PC-9 (cell line): Measurements from ENCODE around the gene OR52E5. TPM values are rescaled to one million over a fixed set of nuclear protein-coding genes. Genes with fewer than 3 reads are reported as not detected.

ENCODE experiments used
- BruUV-seq: library from RNA; stranded (reverse); fragments of 400-500 nt; replicated peaks from 2 replicates; lab custom pipeline; 2021; lab: Mats Ljungman, UMichigan
- CTCF ChIA-PET: fragments of 300-600 bp; sonication (Branson Sonifier 250); formaldehyde crosslinking; loops from one replicate; lab custom pipeline; 2022; ENCODE audit warnings: antibody characterized with exemption; lab: Charles Lee
- POLR2A ChIA-PET: fragments of 300-600 bp; sonication (Branson Sonifier 250); formaldehyde crosslinking; loops from one replicate; lab custom pipeline; 2022; ENCODE audit warnings: antibody characterized with exemption; ENCODE audit not compliant: unreplicated experiment; lab: Charles Lee
- DNase-seq, 2 experiments: peaks; one replicate each; pipeline versions ENCODE4 v3.0.0 to v3.0.0-alpha.2; 2015 to 2022; ENCODE audit warnings: mixed read lengths in 1 of 2
- H2AFZ ChIP-seq: fragments of 200-600 bp; sonication (generic); 2 replicates; pipeline ENCODE4 v1.8.1; 2017; ENCODE audit warnings: antibody characterized with exemption
- H3F3A ChIP-seq: fragments of 200-600 bp; sonication (generic); 2 replicates; pipeline ENCODE4 v1.8.1; 2017; ENCODE audit warnings: antibody characterized with exemption, mild to moderate bottlenecking, low read depth; ENCODE audit not compliant: insufficient read depth
- H3K27ac ChIP-seq: fragments of 200-600 bp; sonication (generic); 2 replicates; pipeline ENCODE4 v1.6.1; 2016; ENCODE audit warnings: mixed run types
- H3K27me3 ChIP-seq: fragments of 200-600 bp; sonication (generic); 2 replicates; pipeline ENCODE4 v1.6.1; 2016; ENCODE audit warnings: low read depth, mixed run types; ENCODE audit not compliant: insufficient read depth
- H3K36me3 ChIP-seq: fragments of 200-600 bp; sonication (generic); 2 replicates; pipeline ENCODE4 v1.6.1; 2016; ENCODE audit warnings: low read depth, mixed run types
- H3K4me1 ChIP-seq: fragments of 200-600 bp; sonication (generic); replicated peaks from 2 replicates; pipeline ENCODE4 v1.6.1; 2016; ENCODE audit warnings: mixed run types; ENCODE audit not compliant: insufficient read depth
- H3K4me2 ChIP-seq: fragments of 200-600 bp; sonication (generic); 2 replicates; pipeline ENCODE4 v1.6.1; 2017; ENCODE audit warnings: mixed run types
- H3K4me3 ChIP-seq: fragments of 200-600 bp; sonication (generic); 2 replicates; pipeline ENCODE4 v1.6.1; 2016; ENCODE audit warnings: mixed run types
- H3K79me2 ChIP-seq: fragments of 200-600 bp; sonication (generic); 2 replicates; pipeline ENCODE4 v1.6.1; 2017; ENCODE audit warnings: low read depth, mixed run types
- H3K9me2 ChIP-seq: fragments of 200-600 bp; sonication (generic); 2 replicates; pipeline ENCODE4 v1.8.1; 2017; ENCODE audit warnings: mild to moderate bottlenecking; ENCODE audit not compliant: insufficient read depth
- H3K9me3 ChIP-seq: fragments of 200-600 bp; sonication (generic); 2 replicates; pipeline ENCODE4 v1.8.1; 2016; ENCODE audit warnings: low read depth; ENCODE audit not compliant: insufficient read depth
- H4K20me1 ChIP-seq: fragments of 200-600 bp; sonication (generic); 2 replicates; pipeline ENCODE4 v1.8.1; 2017; ENCODE audit not compliant: insufficient read depth
- EZH2 ChIP-seq: fragments of 200-600 bp; sonication (generic); IDR thresholded peaks from 2 replicates; pipeline ENCODE4 v1.8.0; 2017; ENCODE audit warnings: antibody characterized with exemption, low read depth
- intact Hi-C: fragments of 100-400 bp; cut with micrococcal nuclease; formaldehyde crosslinking; loops from one replicate; pipeline ENCODE4 v1.10.0; 2022; ENCODE audit not compliant: unreplicated experiment
- total RNA-seq: library from RNA; stranded (reverse); gene quantifications from 2 replicates; pipeline ENCODE4 v1.2.3, GENCODE V29; 2021
- TF ChIP-seq, protein P1 (sequence below): fragments of 200-600 bp; sonication (generic); conservative IDR thresholded peaks from 2 replicates; pipeline ENCODE4 v1.6.1; 2017; ENCODE audit warnings: mixed run types, antibody characterized with exemption, mild to moderate bottlenecking, moderate library complexity

Gene OR52E5
- total RNA-seq, 1 experiment from 2014 or later, result not detected

GRCh38 chr11:5878564-5878963 lies 14.4 kb upstream of the OR52E5 start:
- Histone ChIP-seq H3K4me1 (no peaks in the 10 kb centered on the region), H3K9me2 (no peaks in the 10 kb centered on the region), H3K36me3 (no peaks in the 10 kb centered on the region), H3K4me2 (no peak overlapping the region), H3K27me3 (no peaks in the 10 kb centered on the region), H4K20me1 (no peaks in the 10 kb centered on the region), H3K27ac (no peak overlapping the region), H2AFZ (no peak overlapping the region), H3K4me3 (no peak overlapping the region), H3K79me2 (no peaks in the 10 kb centered on the region), H3F3A (no peaks in the 10 kb centered on the region), H3K9me3 (no peaks in the 10 kb centered on the region)
- intact Hi-C loops, result no loop called here
- TF ChIP-seq EZH2, result no peak
- TF ChIP-seq, protein P1, sequence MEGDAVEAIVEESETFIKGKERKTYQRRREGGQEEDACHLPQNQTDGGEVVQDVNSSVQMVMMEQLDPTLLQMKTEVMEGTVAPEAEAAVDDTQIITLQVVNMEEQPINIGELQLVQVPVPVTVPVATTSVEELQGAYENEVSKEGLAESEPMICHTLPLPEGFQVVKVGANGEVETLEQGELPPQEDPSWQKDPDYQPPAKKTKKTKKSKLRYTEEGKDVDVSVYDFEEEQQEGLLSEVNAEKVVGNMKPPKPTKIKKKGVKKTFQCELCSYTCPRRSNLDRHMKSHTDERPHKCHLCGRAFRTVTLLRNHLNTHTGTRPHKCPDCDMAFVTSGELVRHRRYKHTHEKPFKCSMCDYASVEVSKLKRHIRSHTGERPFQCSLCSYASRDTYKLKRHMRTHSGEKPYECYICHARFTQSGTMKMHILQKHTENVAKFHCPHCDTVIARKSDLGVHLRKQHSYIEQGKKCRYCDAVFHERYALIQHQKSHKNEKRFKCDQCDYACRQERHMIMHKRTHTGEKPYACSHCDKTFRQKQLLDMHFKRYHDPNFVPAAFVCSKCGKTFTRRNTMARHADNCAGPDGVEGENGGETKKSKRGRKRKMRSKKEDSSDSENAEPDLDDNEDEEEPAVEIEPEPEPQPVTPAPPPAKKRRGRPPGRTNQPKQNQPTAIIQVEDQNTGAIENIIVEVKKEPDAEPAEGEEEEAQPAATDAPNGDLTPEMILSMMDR, result no peak
- ChIA-PET CTCF (no interaction called here), POLR2A (no interaction called here)
- no peak for DNase-seq
- no TSS peak for BruUV-seq

DNA sequence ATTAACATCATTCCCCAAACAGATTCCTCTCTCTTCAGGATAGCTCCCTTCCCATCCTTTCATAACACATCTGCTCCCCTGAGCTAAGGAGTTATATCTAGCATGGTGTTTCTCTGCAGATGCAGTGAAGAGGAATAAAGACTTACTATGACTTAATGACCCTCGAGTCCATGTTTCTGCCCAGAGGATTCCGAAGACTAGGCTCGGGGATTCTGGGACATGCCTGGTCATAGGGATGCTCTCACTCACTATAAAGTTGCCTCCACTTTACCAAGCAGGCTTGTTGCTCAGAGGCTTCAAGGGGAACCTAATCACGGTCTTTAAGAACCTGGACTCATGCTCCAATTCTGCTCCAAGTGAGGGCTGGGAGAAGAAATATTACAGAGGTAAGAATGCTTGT lies 12.7 kb upstream of the OR52E5 start, which contains the start of gene OR52E4:
Gene OR52E4 (plus strand): TSS at position 301 of the 400 bp plus-strand sequence. CDS start 3,664 bp downstream, outside the sequence.
- TF ChIP-seq EZH2, result no peak
- TF ChIP-seq, protein P1, result no peak
- no peaks in the 10 kb centered on the region for H3K36me3 ChIP-seq
- intact Hi-C loops, result no loop called here
- CTCF ChIA-PET, result no interaction called here
- no peak within 1 kb of the TSS for H3K4me3 ChIP-seq
- H3K9me3 ChIP-seq, result no peaks in the 10 kb centered on the region
- H3K9me2 ChIP-seq, result no peaks in the 10 kb centered on the region
- no peak within 1 kb of the TSS for H3K4me2 ChIP-seq
- BruUV-seq, result no TSS peak
- H3K79me2 ChIP-seq, result no peaks in the 10 kb centered on the region
- H2AFZ ChIP-seq, result no peak within 1 kb of the TSS
- no peaks in the 10 kb centered on the region for H3K27me3 ChIP-seq
- no peak within 1 kb of the TSS for H3K27ac ChIP-seq
- POLR2A ChIA-PET, result no interaction called here
- no peak for DNase-seq
- no peaks in the 10 kb centered on the region for H3K4me1 ChIP-seq
- no peaks in the 10 kb centered on the region for H4K20me1 ChIP-seq
- no peaks in the 10 kb centered on the region for H3F3A ChIP-seq

DNA sequence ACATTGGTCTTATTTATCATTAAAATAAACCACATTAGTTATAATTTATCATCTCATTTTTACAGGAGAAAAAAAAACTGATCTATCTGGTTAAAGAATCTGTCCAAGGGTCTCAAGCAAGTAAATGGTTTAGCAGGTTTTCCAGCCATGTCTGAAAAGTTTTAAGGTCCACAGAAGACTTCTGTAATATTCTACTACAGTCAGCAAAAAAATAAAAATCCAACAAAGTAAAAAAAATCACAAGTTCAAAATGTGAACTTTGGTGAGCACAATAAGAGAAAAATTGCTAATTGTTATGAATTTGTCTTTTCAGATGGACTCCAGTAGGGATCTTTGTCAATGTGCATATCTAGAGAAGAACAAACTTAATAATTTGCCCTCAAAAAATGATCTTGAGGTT lies 11.3 kb upstream of the OR52E5 start:
- intact Hi-C loops, result no loop called here
- Histone ChIP-seq H3K36me3 (no peaks in the 10 kb centered on the region), H3K9me2 (no peaks in the 10 kb centered on the region), H3K4me2 (no peak overlapping the region), H4K20me1 (no peaks in the 10 kb centered on the region), H3K4me3 (no peak overlapping the region), H3F3A (no peaks in the 10 kb centered on the region), H2AFZ (no peak overlapping the region), H3K27me3 (no peaks in the 10 kb centered on the region), H3K4me1 (no peaks in the 10 kb centered on the region), H3K9me3 (no peaks in the 10 kb centered on the region), H3K79me2 (no peaks in the 10 kb centered on the region), H3K27ac (no peak overlapping the region)
- POLR2A ChIA-PET, result no interaction called here
- DNase-seq, result no peak
- CTCF ChIA-PET, result no interaction called here
- BruUV-seq, result no TSS peak
- TF ChIP-seq, protein P1, result no peak
- TF ChIP-seq EZH2, result no peak
